Tibial nerve (tissue), 4 donors: ENCODE measurements around the gene ZNF385D.

Source experiments
- CTCF ChIP-seq, 5 experiments: fragments of 200-600 bp in 3 of 5; fragments of 450-650 bp in 2 of 5; sonication (generic) in 3 of 5; IDR thresholded peaks; one replicate each; pipeline ENCODE4 v1.5.1; 2016 to 2019; ENCODE audit warnings: antibody characterized with exemption in 5 of 5, mild to moderate bottlenecking in 3 of 5, moderate library complexity in 2 of 5
- EP300 ChIP-seq, 2 donors: sonication (generic); formaldehyde crosslinking; IDR thresholded peaks; one replicate each; pipeline ENCODE4 v1.6.1; 2017; ENCODE audit warnings: antibody characterized with exemption in 2 of 2, mild to moderate bottlenecking in 1 of 2
- POLR2A ChIP-seq, 2 donors: fragments of 450-650 bp; IDR thresholded peaks; one replicate each; pipeline ENCODE4 v1.6.1; 2017; ENCODE audit warnings: antibody characterized with exemption in 2 of 2, mild to moderate bottlenecking in 2 of 2, moderate library complexity in 2 of 2

GRCh38 chr3:21487520-21487919 is 263.5 kb downstream of the ZNF385D start:
- TF ChIP-seq CTCF (IDR thresholded peaks at IDR 0.05) = no peak
- TF ChIP-seq POLR2A (IDR thresholded peaks at IDR 0.05) = no peak
- TF ChIP-seq EP300 (IDR thresholded peaks at IDR 0.05) = no peak
